ENCODE measurements around the gene PPP1R26. TPM values are rescaled to one million over a fixed set of nuclear protein-coding genes. Genes with fewer than 3 reads are reported as not detected.

PPP1R26 gene
- total and polyA plus RNA-seq, 5 donors from 2014 or later: 0.05 to 2.5 (median 0.35) TPM; not detected in 1

DNA sequence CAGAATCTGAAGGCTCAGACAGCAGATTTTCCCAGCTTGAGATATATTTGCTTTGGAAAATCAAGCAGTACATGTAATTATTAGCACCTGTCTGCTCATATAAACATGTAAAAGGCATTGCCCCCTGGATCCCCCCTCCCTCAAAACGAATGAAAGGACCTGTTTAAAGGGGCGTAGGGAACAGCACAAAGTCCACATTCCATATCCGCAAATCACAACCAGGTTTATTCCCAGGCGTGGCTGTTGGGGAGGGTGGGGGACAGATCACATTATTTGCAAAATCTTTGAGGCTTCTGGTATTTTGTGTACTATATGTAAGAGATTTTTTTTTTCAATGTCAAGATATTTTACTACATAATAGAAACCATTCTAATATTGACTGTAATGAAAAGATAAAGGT, 12.2 kb downstream of the PPP1R26 start:
- Mint-ChIP-seq H3K36me3 (no peaks in the 10 kb centered on the region), H3K4me1 (peaks cover 0 to 2% (median 0%) of the 10 kb centered on the region in 4 donors), H3K27ac (no peak overlapping the region), H3K27me3 (peaks cover 7% of the 10 kb centered on the region), H3K4me3 (no peak overlapping the region), H3K9me3 (no peaks in the 10 kb centered on the region)
- no peak overlapping the region for H3K27ac ChIP-seq (ENCODE audit: insufficient read depth, low read length, poor library complexity, severe bottlenecking)
- no peak for ATAC-seq (ENCODE audit: low read depth in 2 of 2)
- no peaks in the 10 kb centered on the region for H3K36me3 ChIP-seq (ENCODE audit: control insufficient read depth, insufficient read depth, low read length)
- H3K9me3 ChIP-seq (ENCODE audit: control insufficient read depth in 2 of 2, low read length in 2 of 2): no peaks in the 10 kb centered on the region
- DNase-seq: no peak
- no peaks in the 10 kb centered on the region for H3K27me3 ChIP-seq (ENCODE audit: control insufficient read depth, insufficient read depth, low read length)
- no peak overlapping the region for H3K4me3 ChIP-seq (ENCODE audit: low read depth, low read length)
- no peaks in the 10 kb centered on the region for H3K4me1 ChIP-seq (ENCODE audit: control insufficient read depth, insufficient read depth, low read length, poor library complexity, severe bottlenecking)

DNA sequence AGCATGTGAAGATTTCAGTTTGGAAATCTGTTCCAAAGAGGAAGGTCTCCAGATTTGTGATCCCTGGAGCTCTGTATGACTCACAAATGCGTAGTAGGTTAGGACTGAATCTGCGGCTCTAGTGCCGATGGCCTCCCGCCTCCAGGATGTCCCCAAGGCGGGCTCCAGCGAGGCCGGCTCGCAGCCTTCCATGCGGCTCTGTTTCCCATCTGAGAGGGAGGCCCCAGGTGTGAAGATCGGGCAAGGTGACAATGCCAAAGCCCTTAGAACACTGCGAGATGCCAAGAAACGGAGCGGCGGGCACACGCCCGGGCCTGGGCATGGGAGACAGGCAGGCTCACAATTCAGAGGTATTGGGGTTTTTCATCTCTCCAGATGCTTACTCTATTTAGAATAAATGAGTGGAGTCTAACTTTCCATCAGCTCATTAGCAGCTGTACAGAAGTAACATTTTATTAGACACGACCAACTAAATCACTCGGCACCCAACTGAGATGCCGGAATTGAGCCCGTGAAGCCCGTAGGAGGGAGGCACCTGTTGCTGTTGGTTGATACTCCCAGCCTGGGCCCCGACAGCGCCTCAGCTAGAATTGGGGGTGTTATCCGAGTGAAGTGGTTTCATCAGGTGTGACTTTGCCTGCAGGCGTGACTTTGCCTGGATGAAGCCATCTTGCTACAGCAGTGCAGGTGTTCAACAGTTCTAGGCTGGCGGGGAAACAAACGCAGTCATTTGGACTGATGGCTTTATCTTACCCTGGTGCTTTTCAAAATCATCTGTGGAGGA, 13.5 kb downstream of the PPP1R26 start:
- Mint-ChIP-seq H3K4me3 (peak overlapping the region in 1 of 4 donors; percentile 43), H3K36me3 (no peaks in the 10 kb centered on the region), H3K27me3 (peaks cover 11% of the 10 kb centered on the region), H3K27ac (no peak overlapping the region), H3K9me3 (no peaks in the 10 kb centered on the region), H3K4me1 (peaks cover 0 to 2% (median 0%) of the 10 kb centered on the region in 4 donors)
- H3K27me3 ChIP-seq (ENCODE audit: control insufficient read depth, insufficient read depth, low read length): no peaks in the 10 kb centered on the region
- no peak overlapping the region for H3K4me3 ChIP-seq (ENCODE audit: low read depth, low read length)
- no peaks in the 10 kb centered on the region for H3K36me3 ChIP-seq (ENCODE audit: control insufficient read depth, insufficient read depth, low read length)
- H3K9me3 ChIP-seq (ENCODE audit: control insufficient read depth in 2 of 2, low read length in 2 of 2): no peaks in the 10 kb centered on the region
- H3K4me1 ChIP-seq (ENCODE audit: control insufficient read depth, insufficient read depth, low read length, poor library complexity, severe bottlenecking): no peaks in the 10 kb centered on the region
- H3K27ac ChIP-seq (ENCODE audit: insufficient read depth, low read length, poor library complexity, severe bottlenecking): no peak overlapping the region
- ATAC-seq (ENCODE audit: low read depth in 2 of 2) (no peak), DNase-seq (no peak)

DNA sequence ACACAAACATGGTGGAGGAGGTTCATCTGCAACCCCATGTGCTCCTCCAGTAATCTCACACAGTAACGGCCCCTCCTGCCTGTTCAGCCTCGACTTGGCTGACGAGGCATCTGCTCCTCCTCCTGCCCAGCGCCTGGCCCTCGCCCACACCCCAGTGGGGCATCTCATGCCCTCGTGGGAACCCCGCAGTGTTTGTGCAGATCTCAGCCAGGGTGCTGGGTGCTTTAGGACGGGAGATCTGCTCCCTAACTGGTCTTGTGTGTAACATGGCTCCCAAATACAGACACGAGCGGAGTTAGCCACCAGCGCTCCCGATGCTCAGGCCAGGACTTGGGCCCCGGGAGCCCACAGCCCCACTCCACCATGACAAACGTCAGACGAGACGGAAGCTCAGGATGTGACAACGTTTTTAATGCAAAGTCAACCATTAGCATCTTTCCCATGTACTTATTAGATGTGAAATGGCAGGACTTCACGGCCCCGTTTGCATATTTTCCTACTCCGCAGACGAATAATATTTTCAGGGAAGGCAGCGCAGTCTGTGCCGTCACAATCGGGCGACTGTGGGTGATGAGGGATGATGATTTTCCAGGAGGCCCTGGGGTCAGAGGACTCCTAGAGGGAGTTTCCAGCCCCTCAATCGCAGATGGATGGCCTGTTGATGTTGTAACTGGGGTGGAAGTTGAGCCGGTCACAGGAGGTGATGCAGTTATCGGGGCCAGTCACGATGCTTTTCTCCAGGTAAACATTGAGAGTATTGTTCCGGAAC, 15.4 kb downstream of the PPP1R26 start:
- no peak overlapping the region for H3K4me3 ChIP-seq (ENCODE audit: low read depth, low read length)
- Mint-ChIP-seq H3K27ac (no peak overlapping the region), H3K4me3 (peak overlapping the region in 1 of 4 donors; percentile 63), H3K4me1 (peaks cover 0 to 7% (median 1%) of the 10 kb centered on the region in 4 donors), H3K27me3 (peaks cover 11% of the 10 kb centered on the region), H3K36me3 (no peaks in the 10 kb centered on the region), H3K9me3 (no peaks in the 10 kb centered on the region)
- no peak for DNase-seq
- no peak for ATAC-seq (ENCODE audit: low read depth in 2 of 2)
- peaks cover 6% of the 10 kb centered on the region for H3K4me1 ChIP-seq (ENCODE audit: control insufficient read depth, insufficient read depth, low read length, poor library complexity, severe bottlenecking)
- H3K9me3 ChIP-seq (ENCODE audit: control insufficient read depth in 2 of 2, low read length in 2 of 2): no peaks in the 10 kb centered on the region
- no peaks in the 10 kb centered on the region for H3K27me3 ChIP-seq (ENCODE audit: control insufficient read depth, insufficient read depth, low read length)
- H3K36me3 ChIP-seq (ENCODE audit: control insufficient read depth, insufficient read depth, low read length): no peaks in the 10 kb centered on the region
- no peak overlapping the region for H3K27ac ChIP-seq (ENCODE audit: insufficient read depth, low read length, poor library complexity, severe bottlenecking)

DNA sequence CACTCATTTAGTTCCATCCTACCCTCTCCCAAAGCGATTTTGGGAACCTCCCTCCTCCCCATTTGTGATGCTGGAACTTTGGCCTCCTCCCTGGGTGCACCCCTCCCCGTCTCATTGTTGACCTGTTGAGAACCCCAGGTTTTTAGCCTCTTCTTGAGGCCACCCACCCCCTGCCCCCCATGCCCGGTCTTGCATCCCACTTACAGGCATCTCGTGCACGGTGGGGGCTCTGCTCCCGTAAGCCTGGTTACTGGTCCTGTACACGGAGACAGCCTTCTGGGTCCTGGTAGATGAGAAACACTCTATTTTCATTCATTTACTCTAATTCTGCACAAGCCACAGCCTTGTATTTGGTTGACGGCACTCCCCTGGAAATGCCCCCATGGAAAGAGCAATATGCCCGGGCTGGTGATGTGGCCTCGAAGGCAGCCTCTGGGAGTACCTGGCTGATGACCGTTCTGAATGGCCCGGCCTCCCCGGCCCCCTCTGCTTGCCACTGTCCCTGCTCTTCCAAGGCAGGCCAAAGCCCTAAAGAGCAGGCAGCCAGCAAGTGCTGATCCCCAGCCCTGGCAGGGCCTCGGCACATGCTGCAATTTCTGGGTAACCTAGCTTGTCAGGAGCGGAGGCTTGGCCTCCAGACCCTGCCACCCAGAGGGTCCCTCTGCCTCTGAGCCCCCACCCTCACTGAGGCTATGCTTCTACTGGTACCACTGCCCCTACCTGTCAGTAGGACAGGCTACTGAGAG, 19.0 kb downstream of the PPP1R26 start:
- Mint-ChIP-seq H3K4me3 (peak overlapping the region; percentile 85 to 89 (median 88)), H3K27ac (peak overlapping the region in 1 of 3 donors; percentile 74), H3K4me1 (peaks cover 0 to 24% (median 8%) of the 10 kb centered on the region in 4 donors), H3K36me3 (peaks cover 5% of the 10 kb centered on the region), H3K27me3 (peaks cover 11% of the 10 kb centered on the region), H3K9me3 (no peaks in the 10 kb centered on the region)
- H3K27me3 ChIP-seq (ENCODE audit: control insufficient read depth, insufficient read depth, low read length): no peaks in the 10 kb centered on the region
- H3K36me3 ChIP-seq (ENCODE audit: control insufficient read depth, insufficient read depth, low read length): peaks cover 9% of the 10 kb centered on the region
- ATAC-seq (ENCODE audit: low read depth in 2 of 2) (no peak), DNase-seq (no peak)
- peaks cover 28% of the 10 kb centered on the region for H3K4me1 ChIP-seq (ENCODE audit: control insufficient read depth, insufficient read depth, low read length, poor library complexity, severe bottlenecking)
- H3K27ac ChIP-seq (ENCODE audit: insufficient read depth, low read length, poor library complexity, severe bottlenecking): no peak overlapping the region
- H3K4me3 ChIP-seq (ENCODE audit: low read depth, low read length): no peak overlapping the region
- H3K9me3 ChIP-seq (ENCODE audit: control insufficient read depth in 2 of 2, low read length in 2 of 2): no peaks in the 10 kb centered on the region

DNA sequence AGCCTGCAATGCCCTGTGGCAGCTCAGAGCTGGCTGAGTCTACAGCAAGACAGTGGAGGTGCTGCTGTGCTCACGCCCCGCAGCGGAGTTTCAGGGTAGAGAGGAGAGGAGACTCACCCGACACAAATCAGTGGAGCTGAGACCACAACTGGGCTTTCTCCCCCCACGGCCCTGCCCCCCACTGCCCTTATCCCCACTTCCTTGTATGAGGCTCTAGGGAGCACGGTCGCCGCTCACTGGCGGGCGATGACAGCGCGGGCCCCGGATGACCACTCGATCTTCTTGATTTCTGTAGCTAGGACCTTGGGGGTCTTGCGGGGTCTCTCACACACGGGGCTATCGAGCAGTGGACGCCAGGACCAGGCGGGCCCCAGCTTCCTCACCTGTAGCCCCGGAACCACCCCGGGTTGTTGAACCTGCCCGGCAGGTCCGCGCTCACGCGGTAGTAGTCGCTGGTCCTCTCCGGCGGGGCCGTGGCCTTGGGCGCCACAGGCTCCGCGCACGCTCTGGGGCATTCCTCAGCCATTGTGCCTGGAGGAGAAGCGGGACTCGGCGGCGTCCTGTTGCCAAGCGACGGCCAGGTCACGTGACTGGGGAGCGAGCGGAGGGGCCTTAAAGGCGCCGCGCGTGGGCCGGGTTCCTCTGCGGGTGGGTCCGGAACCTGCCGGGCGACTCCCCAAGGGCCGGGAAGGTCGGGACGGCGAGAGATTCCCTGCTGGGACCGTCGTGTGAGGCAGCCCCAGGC, 19.9 kb downstream of the PPP1R26 start:
- no peak overlapping the region for H3K4me3 ChIP-seq (ENCODE audit: low read depth, low read length)
- Mint-ChIP-seq H3K27ac (peak overlapping the region; percentile 5 to 74 (median 65)), H3K4me3 (peak overlapping the region; percentile 85 to 89 (median 88)), H3K27me3 (peaks cover 11% of the 10 kb centered on the region), H3K4me1 (peaks cover 0 to 29% (median 11%) of the 10 kb centered on the region in 4 donors), H3K9me3 (no peaks in the 10 kb centered on the region), H3K36me3 (peaks cover 10% of the 10 kb centered on the region)
- H3K4me1 ChIP-seq (ENCODE audit: control insufficient read depth, insufficient read depth, low read length, poor library complexity, severe bottlenecking): peaks cover 28% of the 10 kb centered on the region
- peak; percentile 82 to 88 (median 82) for DNase-seq
- ATAC-seq (ENCODE audit: low read depth in 2 of 2): peak; percentile 34 to 48
- H3K27me3 ChIP-seq (ENCODE audit: control insufficient read depth, insufficient read depth, low read length): no peaks in the 10 kb centered on the region
- no peaks in the 10 kb centered on the region for H3K9me3 ChIP-seq (ENCODE audit: control insufficient read depth in 2 of 2, low read length in 2 of 2)
- H3K36me3 ChIP-seq (ENCODE audit: control insufficient read depth, insufficient read depth, low read length): peaks cover 19% of the 10 kb centered on the region
- peak overlapping the region; percentile 47 for H3K27ac ChIP-seq (ENCODE audit: insufficient read depth, low read length, poor library complexity, severe bottlenecking)

DNA sequence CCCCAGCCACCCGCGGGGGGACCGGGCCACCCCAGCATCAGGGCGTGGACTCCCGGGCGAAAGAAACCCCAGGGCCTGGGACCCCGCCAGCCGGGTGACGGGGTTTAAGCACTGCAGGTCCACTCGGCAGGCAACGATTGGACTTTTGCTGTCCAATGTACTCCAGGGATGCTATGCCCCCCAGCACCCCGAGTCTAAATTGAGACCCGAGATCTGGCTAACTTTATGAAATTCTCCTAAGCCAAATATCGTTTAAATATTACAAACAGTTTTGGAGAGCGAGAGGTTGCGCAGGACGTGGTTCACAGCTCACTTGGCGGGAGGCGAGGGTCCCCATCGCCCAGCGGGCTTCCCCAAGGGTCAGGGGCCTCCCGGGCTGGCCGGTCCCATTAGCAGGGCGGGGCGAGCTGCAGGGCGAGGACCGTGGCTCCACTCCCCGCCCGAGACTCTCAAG, 20.5 kb downstream of the PPP1R26 start:
- H3K27me3 ChIP-seq (ENCODE audit: control insufficient read depth, insufficient read depth, low read length): no peaks in the 10 kb centered on the region
- H3K27ac Mint-ChIP-seq: peak overlapping the region in 2 of 3 donors; percentile 32 to 71
- no peak for DNase-seq
- peak overlapping the region; percentile 88 to 98 (median 90) for H3K4me3 Mint-ChIP-seq
- H3K27ac ChIP-seq (ENCODE audit: insufficient read depth, low read length, poor library complexity, severe bottlenecking): peak overlapping the region; percentile 47
- no peaks in the 10 kb centered on the region for H3K9me3 ChIP-seq (ENCODE audit: control insufficient read depth in 2 of 2, low read length in 2 of 2)
- peaks cover 0 to 32% (median 13%) of the 10 kb centered on the region in 4 donors for H3K4me1 Mint-ChIP-seq
- H3K4me1 ChIP-seq (ENCODE audit: control insufficient read depth, insufficient read depth, low read length, poor library complexity, severe bottlenecking): peaks cover 28% of the 10 kb centered on the region
- peak; percentile 3 to 9 for ATAC-seq (ENCODE audit: low read depth in 2 of 2)
- H3K9me3 Mint-ChIP-seq: no peaks in the 10 kb centered on the region
- peaks cover 13% of the 10 kb centered on the region for H3K36me3 Mint-ChIP-seq
- peak overlapping the region; percentile 81 for H3K4me3 ChIP-seq (ENCODE audit: low read depth, low read length)
- H3K27me3 Mint-ChIP-seq: peaks cover 9% of the 10 kb centered on the region
- H3K36me3 ChIP-seq (ENCODE audit: control insufficient read depth, insufficient read depth, low read length): peaks cover 23% of the 10 kb centered on the region

All from CD4-positive, CD25-positive, alpha-beta regulatory T cell (primary cell).